CD4-positive, alpha-beta T cell treated with Interleukin-10 for 1 hour (primary cell): ENCODE measurements around the gene IPPK.
A peak's percentile ranks its signal among the peaks of the same experiment; 100 is the strongest.
"Not testable (repeated sequence)": the region's sequence is repeated elsewhere in the genome, so short reads cannot be mapped to it uniquely, and the experiment has no call there.

Experiments used
- DNase-seq: peaks from one replicate; pipeline ENCODE4 v3.0.0-alpha.2; 2020

The IPPK gene

GRCh38 chr9:92637326-92637725, 32.6 kb downstream of the IPPK start:
- no peak for DNase-seq

- DNase-seq = no peak
Measured at GRCh38 chr9:92636627-92637026, 33.3 kb downstream of the IPPK start.

GRCh38 chr9:92635760-92636159, 34.2 kb downstream of the IPPK start:
- DNase-seq = no peak

- peak; percentile 62 for DNase-seq
Measured at GRCh38 chr9:92634712-92635605, 35.0 kb downstream of the IPPK start.

- no peak for DNase-seq
Measured at GRCh38 chr9:92633614-92634278, 36.2 kb downstream of the IPPK start.

GRCh38 chr9:92632641-92633040, 37.3 kb downstream of the IPPK start:
- no peak for DNase-seq

GRCh38 chr9:92631452-92632343, 38.2 kb downstream of the IPPK start:
- no peak for DNase-seq

- no peak for DNase-seq
Measured at GRCh38 chr9:92627651-92628050, 42.3 kb downstream of the IPPK start.

- no peak for DNase-seq
Measured at GRCh38 chr9:92626484-92626883, 43.4 kb downstream of the IPPK start.

GRCh38 chr9:92623936-92624335, 46.0 kb downstream of the IPPK start:
- DNase-seq = not testable (repeated sequence)

- no peak for DNase-seq
Measured at GRCh38 chr9:92620845-92621244, 49.1 kb downstream of the IPPK start.

GRCh38 chr9:92619601-92620300, 50.2 kb downstream of the IPPK start:
- no peak for DNase-seq

GRCh38 chr9:92618633-92619225, 51.2 kb downstream of the IPPK start:
- no peak for DNase-seq

- no peak for DNase-seq
Measured at GRCh38 chr9:92617951-92618510, 51.9 kb downstream of the IPPK start.

GRCh38 chr9:92617195-92617813, 52.6 kb downstream of the IPPK start:
- no peak for DNase-seq

- DNase-seq = no peak
Measured at GRCh38 chr9:92616655-92617111, 53.2 kb downstream of the IPPK start.

- DNase-seq = no peak
Measured at GRCh38 chr9:92616199-92616641, 53.7 kb downstream of the IPPK start.

GRCh38 chr9:92615790-92616189, 54.1 kb downstream of the IPPK start:
- DNase-seq = no peak

GRCh38 chr9:92614763-92615461, 55.0 kb downstream of the IPPK start:
- no peak for DNase-seq

- DNase-seq = no peak
Measured at GRCh38 chr9:92614123-92614510, 55.8 kb downstream of the IPPK start.
